Fibroblast of pulmonary artery (primary cell): ENCODE measurements around the gene EMILIN2.

Experiments
- DNase-seq: peaks from one replicate; pipeline ENCODE4 v3.0.0-alpha.2; 2010; ENCODE audit warnings: low read depth
- H3K4me3 ChIP-seq: replicated peaks from 2 replicates; pipeline ENCODE4 v1.5.1; 2011; ENCODE audit warnings: low read depth, mild to moderate bottlenecking, control low read depth, low read length, moderate library complexity
- CTCF ChIP-seq: IDR thresholded peaks from 2 replicates; pipeline ENCODE4 v1.5.1; 2011; ENCODE audit warnings: mild to moderate bottlenecking, control low read depth, low read length, inconsistent platforms; ENCODE audit errors: missing control alignments

EMILIN2 gene

GRCh38 chr18:2901423-2901985 lies 54.7 kb downstream of the EMILIN2 start:
- no peak for TF ChIP-seq CTCF
- no peak overlapping the region for H3K4me3 ChIP-seq
- DNase-seq: no peak

- TF ChIP-seq CTCF: no peak
- DNase-seq: no peak
- no peak overlapping the region for H3K4me3 ChIP-seq
Observed at GRCh38 chr18:2902327-2902726, 55.5 kb downstream of the EMILIN2 start.

- peak; percentile 75 for DNase-seq
- TF ChIP-seq CTCF: no peak
Observed at GRCh38 chr18:2903006-2903405, 56.2 kb downstream of the EMILIN2 start.

GRCh38 chr18:2905854-2906703 lies 59.3 kb downstream of the EMILIN2 start:
- peak; percentile 57 for DNase-seq
- no peak for TF ChIP-seq CTCF
- peak overlapping the region; percentile 52 for H3K4me3 ChIP-seq

More at GRCh38 chr18:2903006-2903405, 56.2 kb downstream of the EMILIN2 start:
- no peak overlapping the region for H3K4me3 ChIP-seq

GRCh38 chr18:2906704-2907549 lies 60.1 kb downstream of the EMILIN2 start:
- no peak for DNase-seq
- no peak for TF ChIP-seq CTCF
- peak overlapping the region; percentile 52 for H3K4me3 ChIP-seq

- no peak for DNase-seq
- TF ChIP-seq CTCF: no peak
- H3K4me3 ChIP-seq: peak overlapping the region; percentile 52
Observed at GRCh38 chr18:2907550-2908135, 60.8 kb downstream of the EMILIN2 start.
